ENCODE results near the gene BNIP5. TPM values are rescaled to one million over a fixed set of nuclear protein-coding genes. Genes with fewer than 3 reads are reported as not detected.

Gene BNIP5
- total and polyA plus RNA-seq, 2 of the 13 experiments (the other 11 are each of a cell fraction or from before 2014, with no cell fraction given) = not detected

- peak; percentile 92 for ATAC-seq
- CTCF ChIA-PET (ENCODE audit: low intra/inter-chr PET ratio, low total read pairs) = interaction anchor here (1.3 to 4.7 kb wide), 5 partner anchors 20 to 333 kb away, joined by 3 to 100 read pairs (median 6); partner anchors contain the start of gene MAPK14
- no peak for TF ChIP-seq CBX2 (IDR thresholded peaks at IDR 0.05; ENCODE audit: low read depth, low read length)
- no peak for TF ChIP-seq CBX2 (CRISPR knock-in tag; IDR thresholded peaks at IDR 0.05; ENCODE audit: low read depth)
- peak; percentile 51; the same call in 1 of the 2 replicates for TF ChIP-seq ZKSCAN8 (CRISPR knock-in tag; IDR thresholded peaks at IDR 0.05; ENCODE audit: borderline replicate concordance)
- TF ChIP-seq HNF4A (CRISPR knock-in tag; IDR thresholded peaks at IDR 0.05) = no peak
- 0 out of 2 replicates have a peak, but pooled peaks have one; percentile 18 for TF ChIP-seq RXRA (CRISPR knock-in tag; IDR thresholded peaks at IDR 0.05)
- peak; percentile 28; the same call in 1 of the 2 replicates for TF ChIP-seq YEATS2 (CRISPR knock-in tag; IDR thresholded peaks at IDR 0.05; ENCODE audit: borderline replicate concordance)
- no peak for TF ChIP-seq NR2F2 (IDR thresholded peaks at IDR 0.05; ENCODE audit: borderline replicate concordance, low read depth)
- TF ChIP-seq MIER2 (CRISPR knock-in tag; IDR thresholded peaks at IDR 0.05) = peak; percentile 44; the same call in 1 of the 2 replicates
- no peak for TF ChIP-seq MNT (IDR thresholded peaks at IDR 0.05)
- TF ChIP-seq ZBTB7B (CRISPR knock-in tag; IDR thresholded peaks at IDR 0.05) = no peak
- TF ChIP-seq SMC3 (IDR thresholded peaks at IDR 0.05; ENCODE audit: low read length) = peak; percentile 95
- TF ChIP-seq ZNF3 (CRISPR knock-in tag; IDR thresholded peaks at IDR 0.05) = peak; percentile 70
- 0 out of 2 replicates have a peak, but pooled peaks have one; percentile 27 for TF ChIP-seq MYC (CRISPR knock-in tag; IDR thresholded peaks at IDR 0.05; ENCODE audit: borderline replicate concordance)
- TF ChIP-seq SMAD1 (CRISPR knock-in tag; IDR thresholded peaks at IDR 0.05; ENCODE audit: borderline replicate concordance, low read depth) = no peak
- peak; percentile 44; the same call in 1 of the 2 replicates for TF ChIP-seq ZNF556 (CRISPR knock-in tag; IDR thresholded peaks at IDR 0.05; ENCODE audit: borderline replicate concordance)
- TF ChIP-seq SAP130 (CRISPR knock-in tag; IDR thresholded peaks at IDR 0.05; ENCODE audit: low read depth) = peak; percentile 50
- TF ChIP-seq ZNF572 (CRISPR knock-in tag; IDR thresholded peaks at IDR 0.05) = 0 out of 2 replicates have a peak, but pooled peaks have one; percentile 31
- TF ChIP-seq ZNF550 (CRISPR knock-in tag; IDR thresholded peaks at IDR 0.05; ENCODE audit: borderline replicate concordance) = no peak
- 0 out of 2 replicates have a peak, but pooled peaks have one; percentile 45 for TF ChIP-seq ZNF614 (CRISPR knock-in tag; IDR thresholded peaks at IDR 0.05; ENCODE audit: borderline replicate concordance)
- peak; percentile 46; the same call in 1 of the 2 replicates for TF ChIP-seq BORCS8-MEF2B (CRISPR knock-in tag; IDR thresholded peaks at IDR 0.05)
- TF ChIP-seq STAG1 (CRISPR knock-in tag; IDR thresholded peaks at IDR 0.05) = peak; percentile 95
- TF ChIP-seq SALL1 (CRISPR knock-in tag; IDR thresholded peaks at IDR 0.05) = peak; percentile 51
- 0 out of 2 replicates have a peak, but pooled peaks have one; percentile 23 for TF ChIP-seq ARNT2 (CRISPR knock-in tag; IDR thresholded peaks at IDR 0.05; ENCODE audit: low read depth)
Measured at GRCh38 chr6:36360241-36361054, 23.8 kb upstream of the BNIP5 start.

More at GRCh38 chr6:36360241-36361054, 23.8 kb upstream of the BNIP5 start:
- POLR2A ChIA-PET = interaction anchor here (0.7 kb wide), 1 partner anchor 234 kb away, joined by 3 read pairs; no protein-coding TSS in a partner anchor
- WGBS (ENCODE audit: low lambda C conversion rate) = 5% methylated on average over 10 of the region's 10 CpGs
- intact Hi-C loops (cut with micrococcal nuclease; ENCODE audit: unreplicated experiment) (loop anchor here (1.0 kb wide), 4 partner anchors 19 to 333 kb away; partner anchors contain the start of gene MAPK14), in situ Hi-C loops (cut with HindIII; ENCODE audit: extremely low pct_ligation_motif_present, low pct_unique_long_range_greater_than_20kb) (loop anchor here (5.0 kb wide), 2 partner anchors 58 to 233 kb away; no protein-coding TSS in a partner anchor)
- Histone ChIP-seq H3K4me1 (ENCODE audit: insufficient read depth, low read length) (peaks cover 23% of the 10 kb centered on the region), H3K27me3 (ENCODE audit: control insufficient read depth in 1 of 2, insufficient read depth in 2 of 2, low read length in 2 of 2) (0 out of 5 replicates have a peak, but pooled peaks cover 0 to 2% of the 10 kb centered on the region in 2 experiments), H3K79me2 (ENCODE audit: insufficient read depth, low read length) (no peaks in the 10 kb centered on the region), H2AFZ (ENCODE audit: low read length) (no peak overlapping the region), H3K9ac (ENCODE audit: insufficient read depth, low read depth, low read length) (no peak overlapping the region), H3K4me2 (ENCODE audit: low read depth, low read length) (peak overlapping the region; percentile 36; the same call in 1 of the 2 replicates), H3K9me3 (ENCODE audit: low read length) (no peaks in the 10 kb centered on the region), H3K27ac (ENCODE audit: extremely low read length, insufficient read depth, low read length) (no peak overlapping the region), H3K4me3 (replicated peaks in 1 of 3; ENCODE audit: insufficient read depth in 1 of 3, low read depth in 2 of 3, low read length in 3 of 3) (no peak overlapping the region), H4K20me1 (ENCODE audit: insufficient read depth, low read length) (no peaks in the 10 kb centered on the region), H3K36me3 (replicated peaks in 1 of 2; ENCODE audit: control insufficient read depth in 1 of 2, insufficient read depth in 2 of 2, low read length in 2 of 2) (no peaks in the 10 kb centered on the region)
- FAIRE-seq = peak; percentile 79
- peak; percentile 82 for DNase-seq (ENCODE audit: low spot score)
- BruUV-seq (replicated peaks) = no TSS peak

All from HepG2 (cell line).